K562 (cell line): Measurements from ENCODE around the gene ITGA11. TPM values are rescaled to one million over a fixed set of nuclear protein-coding genes. Genes with fewer than 3 reads are reported as not detected.

Source experiments
- ATAC-seq: fragments of 200-7000 bp; cut with Tn5 transposase; 3 replicates; pipeline ENCODE4 v1.9.1; 2020; ENCODE audit warnings: moderate library complexity
- BruUV-seq: library from RNA; stranded (reverse); fragments of 400-500 nt; replicated peaks from 2 replicates; lab custom pipeline; 2021; lab: Mats Ljungman, UMichigan
- CTCF ChIA-PET: fragments of 300-600 bp; formaldehyde crosslinking; extraction: SDS; loops from one replicate; lab custom pipeline; 2021; ENCODE audit warnings: low intra/inter-chr PET ratio; lab: Yijun Ruan, JAX
- POLR2A ChIA-PET: fragments of 300-600, 350-650 bp; sonication (Branson Sonifier 250); formaldehyde crosslinking; extraction: SDS; loops from one replicate; lab custom pipeline; 2021; ENCODE audit warnings: antibody characterized with exemption, inconsistent platforms; lab: Yijun Ruan, JAX
- DNase-seq, 4 experiments: peaks; one replicate each; pipeline versions ENCODE4 v3.0.0 to v3.0.0-alpha.2; 2011 to 2018; ENCODE audit warnings: low spot score in 3 of 4, mixed read lengths in 3 of 4; ENCODE audit errors: extremely low read depth in 1 of 4
- FAIRE-seq: peaks from 2 replicates; lab custom pipeline; 2011; peaks lifted over from hg19 to GRCh38; lab: Jason Lieb, UNC
- H2AFZ ChIP-seq: 2 replicates; pipeline ENCODE4 v1.6.0; 2011; ENCODE audit warnings: low read depth, low read length, control low read depth, inconsistent platforms
- H3K27ac ChIP-seq: fragments of 200-600 bp; 3 replicates; pipeline ENCODE4 v1.8.0; 2011; ENCODE audit warnings: low read depth, mild to moderate bottlenecking, control low read depth, inconsistent platforms, low read length, moderate library complexity, mixed read lengths; ENCODE audit errors: extremely low read depth
- H3K27me3 ChIP-seq, 2 experiments: fragments of 300-600 bp in 1 of 2; 2 replicates in 1 of 2; 3 replicates in 1 of 2; pipeline versions ENCODE4 v1.6.0 to v1.8.0; 2011; ENCODE audit warnings: inconsistent platforms in 2 of 2, low read length in 2 of 2, mild to moderate bottlenecking in 1 of 2, mixed read lengths in 1 of 2, moderate library complexity in 1 of 2; ENCODE audit not compliant: control insufficient read depth in 2 of 2, insufficient read depth in 2 of 2
- H3K36me3 ChIP-seq: fragments of 300-600 bp; 3 replicates; pipeline ENCODE4 v1.8.0; 2011; ENCODE audit warnings: mild to moderate bottlenecking, low read length, inconsistent platforms; ENCODE audit not compliant: control insufficient read depth, insufficient read depth
- H3K4me1 ChIP-seq, 2 experiments: fragments of 200-600 bp in 1 of 2; replicated peaks in 1 of 2; 2 replicates in 1 of 2; 3 replicates in 1 of 2; pipeline versions ENCODE4 v1.5.1 to v1.8.0; 2011; ENCODE audit warnings: inconsistent platforms in 2 of 2, low read length in 2 of 2, mild to moderate bottlenecking in 1 of 2, mixed read lengths in 1 of 2, moderate library complexity in 1 of 2; ENCODE audit not compliant: control insufficient read depth in 2 of 2, insufficient read depth in 2 of 2
- H3K4me2 ChIP-seq: 2 replicates; pipeline ENCODE4 v1.6.1; 2011; ENCODE audit warnings: low read length, control low read depth, inconsistent platforms, mixed read lengths; ENCODE audit not compliant: insufficient read depth
- H3K4me3 ChIP-seq: fragments of 200-600 bp; sonication (generic), shearing (Covaris generic); 2 replicates; pipeline ENCODE4 v1.5.1; 2016; ENCODE audit warnings: control low read depth, inconsistent platforms
- H3K79me2 ChIP-seq: fragments of 200-600 bp; 3 replicates; pipeline ENCODE4 v1.8.0; 2011; ENCODE audit warnings: low read length, inconsistent platforms; ENCODE audit not compliant: control insufficient read depth, insufficient read depth
- H3K9ac ChIP-seq, 2 experiments: 2 replicates each; pipeline versions ENCODE4 v1.6.0 to v1.6.1; 2011; ENCODE audit warnings: low read depth in 2 of 2, low read length in 2 of 2, control low read depth in 1 of 2, inconsistent platforms in 1 of 2, mild to moderate bottlenecking in 1 of 2, mixed read lengths in 1 of 2; ENCODE audit not compliant: insufficient read depth in 1 of 2
- H3K9me1 ChIP-seq: one replicate; pipeline ENCODE4 v1.6.0; 2011; ENCODE audit warnings: inconsistent platforms, mild to moderate bottlenecking, low read length, moderate library complexity; ENCODE audit not compliant: control insufficient read depth, insufficient read depth
- H3K9me3 ChIP-seq: replicated peaks from 2 replicates; pipeline ENCODE4 v1.5.1; 2011; ENCODE audit warnings: low read depth, low read length, inconsistent platforms; ENCODE audit not compliant: control insufficient read depth, insufficient read depth
- H4K20me1 ChIP-seq: replicated peaks from 2 replicates; pipeline ENCODE4 v1.6.1; 2011; ENCODE audit warnings: low read length, inconsistent platforms, mixed read lengths; ENCODE audit not compliant: control insufficient read depth, insufficient read depth
- BDP1 ChIP-seq: IDR thresholded peaks from 3 replicates; pipeline ENCODE4 v1.6.1; 2011; ENCODE audit not compliant: insufficient read length, insufficient read depth
- CREB3 ChIP-seq: fragments of 450-650 bp; conservative IDR thresholded peaks from 2 replicates; pipeline ENCODE4 v1.6.1; 2016; ENCODE audit warnings: missing genetic modification characterization, low read depth, mild to moderate bottlenecking, missing compliant biosample characterization, moderate library complexity
- DDX20 ChIP-seq: fragments of 450-650 bp; IDR thresholded peaks from 2 replicates; pipeline ENCODE4 v1.6.1; 2016; ENCODE audit warnings: missing genetic modification characterization, low read depth, mild to moderate bottlenecking, missing compliant biosample characterization, moderate library complexity
- GATA2 ChIP-seq: sonication (generic); formaldehyde crosslinking; IDR thresholded peaks from 2 replicates; pipeline ENCODE4 v1.4.0; 2020; ENCODE audit warnings: mild to moderate bottlenecking, missing genetic modification reagents
- NBN ChIP-seq: fragments of 450-650 bp; IDR thresholded peaks from 2 replicates; pipeline ENCODE4 v1.6.1; 2016; ENCODE audit warnings: low read depth, mild to moderate bottlenecking
- PREB ChIP-seq: sonication (generic); formaldehyde crosslinking; IDR thresholded peaks from 2 replicates; pipeline ENCODE4 v1.8.1; 2023; ENCODE audit warnings: mild to moderate bottlenecking, missing genetic modification reagents
- RFX1 ChIP-seq: fragments of 450-650 bp; IDR thresholded peaks from 2 replicates; pipeline ENCODE4 v1.6.1; 2016; ENCODE audit warnings: mild to moderate bottlenecking, moderate library complexity
- TAF15 ChIP-seq: fragments of 200-400 bp; formaldehyde crosslinking; IDR thresholded peaks from 2 replicates; pipeline ENCODE4 v1.6.1; 2017; ENCODE audit warnings: mild to moderate bottlenecking, low read depth, low read length, moderate library complexity
- TCFL5 ChIP-seq: fragments of 250-450 bp; sonication (Bioruptor Pico); conservative IDR thresholded peaks from 2 replicates; pipeline ENCODE4 v1.6.1; 2021; ENCODE audit warnings: mild to moderate bottlenecking, moderate library complexity, matching md5 sums
- ZC3H4 ChIP-seq: sonication (generic); formaldehyde crosslinking; IDR thresholded peaks from 2 replicates; pipeline ENCODE4 v1.9.0; 2021; ENCODE audit warnings: missing genetic modification reagents, borderline replicate concordance
- ZNF143 ChIP-seq: sonication (generic); formaldehyde crosslinking; IDR thresholded peaks from 2 replicates; pipeline ENCODE4 v1.9.0; 2022; ENCODE audit warnings: mild to moderate bottlenecking, missing genetic modification reagents
- ZNF583 ChIP-seq: fragments of 250-450 bp; sonication (Bioruptor Pico); IDR thresholded peaks from 2 replicates; pipeline ENCODE4 v1.4.0; 2020
- WGBS: fragments of 100-300 bp; shearing (Covaris generic); methylation state at CpG from one replicate; pipeline ENCODE4 v1.1.6; 2016; ENCODE audit warnings: low coverage, mixed read lengths; ENCODE audit not compliant: insufficient coverage; ENCODE audit errors: missing lambda C conversion rate; 5-methylcytosine and 5-hydroxymethylcytosine counted together
- in situ Hi-C: fragments of 300-500 bp; cut with MboI; formaldehyde crosslinking; loops from 4 replicates; pipeline ENCODE4 v1.15.0; 2018; ENCODE audit warnings: inconsistent platforms, mixed read lengths
- intact Hi-C: fragments of 100-400 bp; cut with micrococcal nuclease; formaldehyde crosslinking; loops from 2 replicates; pipeline ENCODE4 v1.14.2; 2022
- polyA plus RNA-seq, 8 experiments: library from polyadenylated mRNA; depleted of rRNA in 4 of 8; stranded (reverse) in 5 of 8; unstranded in 3 of 8; fragments of >200 nt; fragmentation: Nextera tagmentation in 2 of 8; fragmentation: Illumina TruSeq in 1 of 8; extraction: Ambion mirVana in 2 of 8; extraction: Trizol in 1 of 8; gene quantifications; 2 replicates each; pipeline versions ENCODE4 v1.2.1 to v1.2.3, GENCODE V29; 2011 to 2014; ENCODE audit warnings: inconsistent platforms in 1 of 8, missing spikeins in 1 of 8
- total RNA-seq, 7 experiments: library from RNA; depleted of rRNA in 6 of 7; stranded (reverse); fragments of >200 nt in 6 of 7; fragmentation: Illumina TruSeq in 2 of 7; extraction: Trizol in 2 of 7; gene quantifications; 2 replicates each; pipeline versions ENCODE4 v1.2.1 to v1.2.3, GENCODE V29; 2011 to 2021; ENCODE audit warnings: low replicate concordance in 1 of 7

ITGA11 gene
- total and polyA plus RNA-seq, 9 of the 15 experiments (the other 6 are each of a cell fraction or from before 2014, with no cell fraction given), result 0.01 TPM; not detected in 8

GRCh38 chr15:68414206-68414555, 17.8 kb downstream of the ITGA11 start:
- Histone ChIP-seq H4K20me1 (no peaks in the 10 kb centered on the region), H3K9me1 (no peaks in the 10 kb centered on the region), H3K27me3 (peaks cover 3 to 5% of the 10 kb centered on the region in 2 experiments; a peak in 4 of 5 replicates), H2AFZ (no peak overlapping the region)
- in situ Hi-C loops, result no loop called here
- no peak for ATAC-seq
- CTCF ChIA-PET, result no interaction called here
- DNase-seq, result no peak
- POLR2A ChIA-PET, result no interaction called here
- no peak for TF ChIP-seq TAF15
- no peak for TF ChIP-seq ZNF143 (CRISPR knock-in tag)
- TF ChIP-seq CREB3, result no peak
- TF ChIP-seq ZC3H4 (CRISPR knock-in tag), result no peak
- TF ChIP-seq PREB, result no peak
- no peak for TF ChIP-seq BDP1
- no peak for TF ChIP-seq TCFL5
- no peak for TF ChIP-seq NBN
- no peak for TF ChIP-seq GATA2 (CRISPR knock-in tag)
- TF ChIP-seq DDX20, result no peak
- no peak for TF ChIP-seq RFX1
- no peak for TF ChIP-seq ZNF583 (CRISPR knock-in tag)
- TF ChIP-seq, all 486 proteins: peak for 0
- Histone ChIP-seq H3K4me2 (no peak overlapping the region), H3K4me3 (no peak overlapping the region), H3K4me1 (peaks cover 0 to 14% of the 10 kb centered on the region in 2 experiments; a peak in 2 of 5 replicates), H3K27ac (no peak overlapping the region), H3K36me3 (no peaks in the 10 kb centered on the region), H3K79me2 (no peaks in the 10 kb centered on the region), H3K9ac (no peak overlapping the region), H3K9me3 (no peaks in the 10 kb centered on the region)
- no TSS peak for BruUV-seq
- FAIRE-seq, result no peak
- intact Hi-C loops, result no loop called here
- 31% methylated on average over 3 of the region's 3 CpGs for WGBS
